SK-N-SH (cell line): ENCODE results near the gene ESCO1. TPM values are rescaled to one million over a fixed set of nuclear protein-coding genes. Genes with fewer than 3 reads are reported as not detected.

Experiments
- CTCF ChIA-PET: fragments of 300-600, 350-600 bp; formaldehyde crosslinking; extraction: SDS; loops from one replicate; lab custom pipeline; 2021; lab: Yijun Ruan, JAX
- POLR2A ChIA-PET: fragments of 350-600 bp; sonication (Branson Sonifier 250); formaldehyde crosslinking; extraction: SDS; loops from one replicate; lab custom pipeline; 2020; ENCODE audit warnings: antibody characterized with exemption, inconsistent platforms; lab: Yijun Ruan, JAX
- DNase-seq: peaks from one replicate; pipeline ENCODE4 v3.0.0; 2012
- H2AFZ ChIP-seq: fragments of 200-600 bp; sonication (generic); 2 replicates; pipeline ENCODE4 v1.8.1; 2016; ENCODE audit warnings: antibody characterized with exemption, mild to moderate bottlenecking, low read depth
- H3F3A ChIP-seq: fragments of 200-600 bp; sonication (generic); replicated peaks from 2 replicates; pipeline ENCODE3; 2016; ENCODE audit warnings: antibody characterized with exemption, mild to moderate bottlenecking; ENCODE audit not compliant: insufficient read depth
- H3K27ac ChIP-seq, 2 experiments: fragments of 200-500 bp in 1 of 2; fragments of 200-600 bp in 1 of 2; sonication (Bioruptor generic) in 1 of 2; sonication (generic), shearing (Covaris generic) in 1 of 2; 2 replicates each; pipeline versions ENCODE4 v1.5.1 to v1.6.1; 2014 to 2016; ENCODE audit warnings: low read depth in 2 of 2, inconsistent platforms in 1 of 2, low read length in 1 of 2, mild to moderate bottlenecking in 1 of 2, mixed read lengths in 1 of 2
- H3K27me3 ChIP-seq: fragments of 200-600 bp; sonication (generic), shearing (Covaris generic); 2 replicates; pipeline ENCODE4 v1.6.1; 2016; ENCODE audit warnings: mixed run types; ENCODE audit not compliant: insufficient read depth
- H3K36me3 ChIP-seq, 2 experiments: fragments of 200-500 bp in 1 of 2; fragments of 200-600 bp in 1 of 2; sonication (Bioruptor generic) in 1 of 2; sonication (generic) in 1 of 2; replicated peaks in 1 of 2; 2 replicates each; pipeline versions ENCODE3 to v1.5.1; 2014 to 2016; ENCODE audit warnings: low read length in 1 of 2, mild to moderate bottlenecking in 1 of 2; ENCODE audit not compliant: insufficient read depth in 2 of 2, control insufficient read depth in 1 of 2
- H3K4me1 ChIP-seq, 2 experiments: fragments of 200-500 bp in 1 of 2; fragments of 200-600 bp in 1 of 2; sonication (Bioruptor generic) in 1 of 2; sonication (generic), shearing (Covaris generic) in 1 of 2; 2 replicates each; pipeline versions ENCODE4 v1.5.1 to v1.6.1; 2014 to 2016; ENCODE audit warnings: low read depth in 1 of 2, low read length in 1 of 2, mixed run types in 1 of 2; ENCODE audit not compliant: insufficient read depth in 2 of 2, control insufficient read depth in 1 of 2
- H3K4me2 ChIP-seq: fragments of 200-600 bp; sonication (generic), shearing (Covaris generic); 2 replicates; pipeline ENCODE4 v1.6.1; 2017; ENCODE audit warnings: mixed run types
- H3K4me3 ChIP-seq, 2 experiments: fragments of 200-500 bp in 1 of 2; fragments of 200-600 bp in 1 of 2; sonication (Bioruptor generic) in 1 of 2; sonication (generic), shearing (Covaris generic) in 1 of 2; 2 replicates each; pipeline versions ENCODE4 v1.5.1 to v1.8.1; 2014 to 2016; ENCODE audit warnings: low read depth in 2 of 2, inconsistent platforms in 1 of 2, low read length in 1 of 2, mild to moderate bottlenecking in 1 of 2, mixed read lengths in 1 of 2, moderate library complexity in 1 of 2
- H3K79me2 ChIP-seq: fragments of 200-600 bp; sonication (generic); 2 replicates; pipeline ENCODE4 v1.8.1; 2017; ENCODE audit warnings: mild to moderate bottlenecking; ENCODE audit not compliant: insufficient read depth
- H3K9ac ChIP-seq: fragments of 200-600 bp; sonication (generic); 2 replicates; pipeline ENCODE4 v1.6.1; 2017; ENCODE audit warnings: mixed run types
- H3K9me2 ChIP-seq: fragments of 200-600 bp; sonication (generic); 2 replicates; pipeline ENCODE4 v1.6.1; 2017; ENCODE audit warnings: mixed run types
- H3K9me3 ChIP-seq: fragments of 200-600 bp; sonication (generic); 2 replicates; pipeline ENCODE4 v1.6.1; 2017; ENCODE audit warnings: mixed run types, mild to moderate bottlenecking, moderate library complexity
- H4K20me1 ChIP-seq: fragments of 200-600 bp; sonication (generic); 2 replicates; pipeline ENCODE4 v1.6.1; 2017; ENCODE audit warnings: mild to moderate bottlenecking, mixed run types; ENCODE audit not compliant: insufficient read depth
- CHD2 ChIP-seq: fragments of 150-350 bp; IDR thresholded peaks from 2 replicates; pipeline ENCODE4 v1.6.1; 2018; ENCODE audit warnings: low read length; ENCODE audit not compliant: partially characterized antibody
- CTCF ChIP-seq: fragments of 200-600 bp; sonication (generic); IDR thresholded peaks from 2 replicates; pipeline ENCODE4 v1.6.1; 2017; ENCODE audit warnings: antibody characterized with exemption, mild to moderate bottlenecking, moderate library complexity
- ELF1 ChIP-seq: IDR thresholded peaks from 2 replicates; pipeline ENCODE4 v1.4.0; 2012
- EP300 ChIP-seq, 2 experiments: IDR thresholded peaks; 2 replicates each; pipeline versions ENCODE4 v1.4.0 to v1.6.1; 2012; ENCODE audit warnings: borderline replicate concordance in 1 of 2, low read depth in 1 of 2, low read length in 1 of 2
- EZH2phosphoT487 ChIP-seq: fragments of 200-600 bp; sonication (generic); IDR thresholded peaks from 2 replicates; pipeline ENCODE4 v1.6.1; 2017; ENCODE audit warnings: low read depth, mixed run types, mild to moderate bottlenecking, antibody characterized with exemption, moderate library complexity, borderline replicate concordance
- FOXJ3 ChIP-seq: sonication (generic); formaldehyde crosslinking; IDR thresholded peaks from 2 replicates; pipeline ENCODE4 v1.5.1; 2020; ENCODE audit warnings: mild to moderate bottlenecking, missing genetic modification reagents
- FOXM1 ChIP-seq: IDR thresholded peaks from 2 replicates; pipeline ENCODE4 v1.4.0; 2012; ENCODE audit warnings: low read depth, mild to moderate bottlenecking
- JUND ChIP-seq: IDR thresholded peaks from 2 replicates; pipeline ENCODE4 v1.4.0; 2012
- MXI1 ChIP-seq: IDR thresholded peaks from 2 replicates; pipeline ENCODE4 v1.6.1; 2012; ENCODE audit warnings: mild to moderate bottlenecking, low read depth, low read length, improper control_type of control experiment
- NFIC ChIP-seq: IDR thresholded peaks from 2 replicates; pipeline ENCODE4 v1.4.0; 2012; ENCODE audit warnings: borderline replicate concordance
- NRF1 ChIP-seq: IDR thresholded peaks from 2 replicates; pipeline ENCODE4 v1.6.1; 2012; ENCODE audit warnings: low read depth, mild to moderate bottlenecking, low read length
- POLR2AphosphoS5 ChIP-seq: IDR thresholded peaks from 2 replicates; pipeline ENCODE4 v1.6.1; 2012; ENCODE audit warnings: low read depth, low read length
- RAD21 ChIP-seq: IDR thresholded peaks from 2 replicates; pipeline ENCODE4 v1.6.1; 2012; ENCODE audit warnings: mild to moderate bottlenecking, low read length
- RCOR1 ChIP-seq: fragments of 150-350 bp; IDR thresholded peaks from 2 replicates; pipeline ENCODE4 v1.6.1; 2017; ENCODE audit warnings: antibody characterized with exemption, low read length
- RXRA ChIP-seq: IDR thresholded peaks from 2 replicates; pipeline ENCODE4 v1.4.0; 2012; ENCODE audit warnings: low read depth, mild to moderate bottlenecking, borderline replicate concordance
- SMC3 ChIP-seq: IDR thresholded peaks from 2 replicates; pipeline ENCODE4 v1.6.1; 2012; ENCODE audit warnings: low read depth, low read length, improper control_type of control experiment
- TAF1 ChIP-seq: IDR thresholded peaks from 2 replicates; pipeline ENCODE4 v1.6.1; 2012; ENCODE audit warnings: low read depth, mild to moderate bottlenecking, low read length, moderate library complexity, borderline replicate concordance
- TCF12 ChIP-seq: IDR thresholded peaks from 2 replicates; pipeline ENCODE4 v1.4.0; 2012
- USF1 ChIP-seq: IDR thresholded peaks from 2 replicates; pipeline ENCODE4 v1.4.0; 2012; ENCODE audit warnings: low read depth, borderline replicate concordance
- USF2 ChIP-seq: fragments of 150-350 bp; IDR thresholded peaks from 2 replicates; pipeline ENCODE4 v1.6.1; 2017; ENCODE audit warnings: antibody characterized with exemption, low read length, low read depth, borderline replicate concordance
- ZBTB33 ChIP-seq: IDR thresholded peaks from 2 replicates; pipeline ENCODE4 v1.4.0; 2012; ENCODE audit warnings: low read depth, borderline replicate concordance
- WGBS: methylation state at CpG from one replicate; pipeline ENCODE4 v1.1.6; 2017; ENCODE audit warnings: low lambda C conversion rate; 5-methylcytosine and 5-hydroxymethylcytosine counted together
- polyA plus RNA-seq, 3 experiments: library from polyadenylated mRNA; depleted of rRNA; stranded (reverse); fragments of >200 nt; gene quantifications; 2 replicates each; pipeline ENCODE4 v1.2.3, GENCODE V29; 2012

Gene ESCO1
- polyA plus RNA-seq, 1 of the 3 experiments (the other 2 are of a cell fraction): 2.2 TPM

GRCh38 chr18:21526463-21526862 is 74.0 kb downstream of the ESCO1 start:
- Histone ChIP-seq H3K27ac (no peak overlapping the region), H4K20me1 (no peaks in the 10 kb centered on the region), H3K27me3 (no peaks in the 10 kb centered on the region), H3K79me2 (no peaks in the 10 kb centered on the region), H3K9ac (no peak overlapping the region), H3K36me3 (peaks cover 59 to 62% of the 10 kb centered on the region in 2 experiments), H3K4me2 (no peak overlapping the region), H3F3A (peaks cover 8% of the 10 kb centered on the region), H3K9me3 (no peaks in the 10 kb centered on the region), H3K4me3 (no peak overlapping the region), H3K9me2 (no peaks in the 10 kb centered on the region), H3K4me1 (no peaks in the 10 kb centered on the region), H2AFZ (no peak overlapping the region)
- ChIA-PET CTCF (interaction anchor here (1.3 kb wide), 1 partner anchor 30 kb away, joined by 3 read pairs; no protein-coding TSS in a partner anchor), POLR2A (no interaction called here)
- 92% methylated on average over 2 of the region's 2 CpGs for WGBS
- no peak for DNase-seq
- TF ChIP-seq SMC3: no peak
- TF ChIP-seq JUND: no peak

- TF ChIP-seq EZH2phosphoT487: no peak
- no peak for TF ChIP-seq EP300 (IDR thresholded peaks at IDR 0.05; ENCODE audit: borderline replicate concordance in 1 of 2, low read depth in 1 of 2, low read length in 1 of 2)
- TF ChIP-seq MXI1: no peak
- TF ChIP-seq RXRA: no peak
- no peak for TF ChIP-seq RCOR1
- no peak for TF ChIP-seq CTCF
- no peak for TF ChIP-seq TCF12
- no peak for TF ChIP-seq NRF1
- TF ChIP-seq CHD2: no peak
- no peak for TF ChIP-seq USF2
- no peak for TF ChIP-seq RAD21
- TF ChIP-seq FOXJ3: no peak
- no peak for TF ChIP-seq TAF1
- no peak for TF ChIP-seq ZBTB33
- no peak for TF ChIP-seq NFIC
- no peak for TF ChIP-seq FOXM1
- TF ChIP-seq USF1: no peak
- no peak for TF ChIP-seq ELF1
- no peak for TF ChIP-seq POLR2AphosphoS5
- TF ChIP-seq, all 33 proteins: peak for 0
- no peaks in the 10 kb centered on the region for H3K9me2 ChIP-seq
- ChIA-PET CTCF (interaction anchor here (1.3 kb wide), 1 partner anchor 30 kb away, joined by 3 read pairs; no protein-coding TSS in a partner anchor), POLR2A (no interaction called here)
- no peaks in the 10 kb centered on the region for H3K27me3 ChIP-seq
- H3K4me1 ChIP-seq: no peaks in the 10 kb centered on the region
- H2AFZ ChIP-seq: no peak overlapping the region
- no peak overlapping the region for H3K4me3 ChIP-seq
- no peak overlapping the region for H3K27ac ChIP-seq
- H3F3A ChIP-seq: peaks cover 8% of the 10 kb centered on the region
- WGBS: 89% methylated on average over 2 of the region's 2 CpGs
- no peaks in the 10 kb centered on the region for H3K79me2 ChIP-seq
- no peaks in the 10 kb centered on the region for H3K9me3 ChIP-seq
- H3K9ac ChIP-seq: no peak overlapping the region
- H3K36me3 ChIP-seq: peaks cover 59 to 60% of the 10 kb centered on the region in 2 experiments
- no peak for DNase-seq
- no peak overlapping the region for H3K4me2 ChIP-seq
- no peaks in the 10 kb centered on the region for H4K20me1 ChIP-seq
Observed at GRCh38 chr18:21525916-21526315, 74.6 kb downstream of the ESCO1 start.
